BLaER1 treated with 17β-estradiol and CSF1 and Interleukin-3, amounts not matched to agents 10 nM and 100 nM (cell line): Measurements from ENCODE around the gene NCBP3.

Source experiments
- H3K27ac ChIP-seq, 11 experiments: shearing (Covaris generic); formaldehyde crosslinking; 2 replicates each; pipeline ENCODE4 v1.8.1; 2022
- H3K27me3 ChIP-seq, 11 experiments: shearing (Covaris generic); formaldehyde crosslinking; 2 replicates each; pipeline ENCODE4 v1.8.1; 2022
- H3K36me3 ChIP-seq, 11 experiments: shearing (Covaris generic); formaldehyde crosslinking; 2 replicates each; pipeline ENCODE4 v1.8.1; 2022
- H3K4me1 ChIP-seq, 10 experiments: shearing (Covaris generic); formaldehyde crosslinking; 2 replicates each; pipeline ENCODE4 v1.8.1; 2022
- H3K4me2 ChIP-seq, 11 experiments: shearing (Covaris generic); formaldehyde crosslinking; 2 replicates each; pipeline ENCODE4 v1.8.1; 2022
- H3K4me3 ChIP-seq, 10 experiments: shearing (Covaris generic); formaldehyde crosslinking; 2 replicates each; pipeline ENCODE4 v1.8.1; 2022
- H3K9ac ChIP-seq, 11 experiments: shearing (Covaris generic); formaldehyde crosslinking; 2 replicates each; pipeline ENCODE4 v1.8.1; 2022
- H3K9me3 ChIP-seq, 11 experiments: shearing (Covaris generic); formaldehyde crosslinking; replicated peaks in 1 of 11; 2 replicates each; pipeline ENCODE4 v1.8.1; 2022
- H4K20me1 ChIP-seq, 11 experiments: shearing (Covaris generic); formaldehyde crosslinking; 2 replicates each; pipeline ENCODE4 v1.8.1; 2022
- Cebpa-rat ChIP-seq, 11 experiments: shearing (Covaris generic); IDR thresholded peaks; 2 replicates each; pipeline ENCODE4 v1.8.1; 2022

The NCBP3 gene

GRCh38 chr17:3777366-3778120 is 68.5 kb downstream of the NCBP3 start:
- no peaks in the 10 kb centered on the region for H4K20me1 ChIP-seq

GRCh38 chr17:3773966-3774365 is 72.1 kb downstream of the NCBP3 start:
- Histone ChIP-seq H3K4me3 (no peak overlapping the region), H4K20me1 (no peaks in the 10 kb centered on the region), H3K36me3 (no peaks in the 10 kb centered on the region), H3K27me3 (no peaks in the 10 kb centered on the region), H3K4me1 (peaks cover 8 to 33% (median 28%) of the 10 kb centered on the region in 10 experiments), H3K9ac (no peak overlapping the region), H3K4me2 (no peak overlapping the region), H3K9me3 (no peaks in the 10 kb centered on the region), H3K27ac (0 out of 22 replicates have a peak overlapping the region, but pooled peaks of 1 of the 11 experiments have one; percentile 15)
- TF ChIP-seq Cebpa-rat (IDR thresholded peaks at IDR 0.05): no peak

More at GRCh38 chr17:3777366-3778120, 68.5 kb downstream of the NCBP3 start:
- no peaks in the 10 kb centered on the region for H3K27me3 ChIP-seq
- TF ChIP-seq Cebpa-rat (IDR thresholded peaks at IDR 0.05): no peak
- no peak overlapping the region for H3K4me2 ChIP-seq
- no peak overlapping the region for H3K27ac ChIP-seq
- no peaks in the 10 kb centered on the region for H3K9me3 ChIP-seq
- no peak overlapping the region for H3K4me3 ChIP-seq
- H3K9ac ChIP-seq: no peak overlapping the region
- no peaks in the 10 kb centered on the region for H3K4me1 ChIP-seq
- no peaks in the 10 kb centered on the region for H3K36me3 ChIP-seq

DNA sequence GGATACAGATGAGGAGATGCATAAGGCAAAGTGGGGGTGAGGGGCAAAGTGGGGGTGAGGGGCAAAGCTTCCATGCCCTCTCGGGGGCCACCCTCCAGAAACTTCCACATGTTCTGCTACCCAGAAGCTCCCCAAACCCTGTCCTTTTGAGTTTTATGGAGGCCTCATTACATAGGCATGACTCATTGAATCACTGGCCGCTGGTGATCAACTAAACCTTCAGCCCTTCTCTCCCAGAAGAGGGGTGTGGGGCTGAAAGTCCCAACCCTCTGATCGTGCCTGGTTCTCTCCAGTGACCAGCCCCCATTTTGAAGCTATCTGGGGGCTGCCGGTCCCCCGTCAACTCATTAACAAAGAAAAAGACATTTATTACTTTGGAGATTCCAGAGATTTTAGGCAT is 72.5 kb downstream of the NCBP3 start:
- Histone ChIP-seq H3K27me3 (no peaks in the 10 kb centered on the region), H3K4me2 (no peak overlapping the region), H3K4me1 (peaks cover 8 to 37% (median 32%) of the 10 kb centered on the region in 10 experiments), H4K20me1 (no peaks in the 10 kb centered on the region; a peak in 1 of 22 replicates), H3K36me3 (no peaks in the 10 kb centered on the region), H3K4me3 (no peak overlapping the region), H3K27ac (no peak overlapping the region), H3K9me3 (no peaks in the 10 kb centered on the region), H3K9ac (no peak overlapping the region)
- TF ChIP-seq Cebpa-rat (IDR thresholded peaks at IDR 0.05): no peak

DNA sequence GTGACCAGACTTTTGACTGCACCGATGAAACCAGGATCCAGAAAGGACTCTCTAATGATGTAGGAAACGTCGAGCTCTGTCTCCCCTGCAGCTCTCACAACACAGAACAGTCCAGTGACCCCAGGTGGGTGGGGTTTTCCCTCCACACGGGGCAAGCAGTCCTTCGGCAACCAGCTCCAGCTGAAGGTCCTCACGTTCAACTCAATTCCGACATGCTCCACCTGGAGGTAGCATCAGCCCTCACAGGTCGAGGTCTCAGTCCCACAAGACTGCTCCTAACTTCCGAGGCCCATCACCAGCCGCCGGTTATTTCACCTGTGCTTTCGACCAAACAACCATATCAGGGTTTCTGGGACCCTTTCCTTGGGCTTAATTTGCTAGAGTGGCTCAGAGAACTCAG is 73.3 kb downstream of the NCBP3 start:
- Histone ChIP-seq H3K27me3 (no peaks in the 10 kb centered on the region), H3K4me3 (no peak overlapping the region), H3K9ac (no peak overlapping the region), H3K9me3 (no peaks in the 10 kb centered on the region; a peak in 1 of 22 replicates), H3K36me3 (no peaks in the 10 kb centered on the region), H3K4me1 (peaks cover 8 to 42% (median 34%) of the 10 kb centered on the region in 10 experiments), H4K20me1 (no peaks in the 10 kb centered on the region; a peak in 1 of 22 replicates), H3K27ac (no peak overlapping the region), H3K4me2 (no peak overlapping the region)
- no peak for TF ChIP-seq Cebpa-rat (IDR thresholded peaks at IDR 0.05)

DNA sequence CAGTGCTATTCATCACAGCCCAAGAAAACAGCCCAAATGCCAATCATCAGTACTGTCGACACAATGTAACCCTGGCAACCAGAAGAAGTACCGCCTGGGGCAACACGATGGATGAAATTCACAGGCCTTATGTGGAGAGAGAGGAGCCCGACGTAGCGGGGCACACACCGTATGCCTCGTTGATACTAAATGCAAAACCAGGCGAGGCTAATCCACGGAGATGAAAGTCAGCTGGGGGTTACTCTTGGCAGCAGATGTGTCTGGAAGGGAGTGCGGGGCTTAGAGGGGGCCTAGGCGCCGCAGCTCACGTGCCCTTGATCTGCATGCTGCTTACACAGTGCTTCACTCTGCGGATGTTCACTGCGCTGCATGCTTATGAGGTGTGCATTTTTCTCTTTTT is 74.9 kb downstream of the NCBP3 start:
- no peaks in the 10 kb centered on the region; a peak in 1 of 22 replicates for H3K9me3 ChIP-seq
- no peak for TF ChIP-seq Cebpa-rat (IDR thresholded peaks at IDR 0.05)

GRCh38 chr17:3770466-3770865 is 75.6 kb downstream of the NCBP3 start:
- Histone ChIP-seq H3K27ac (peak overlapping the region in 9 of 11 experiments; percentile 7 to 92 (median 44); a peak in 14 of 22 replicates), H3K4me1 (peaks cover 14 to 60% (median 49%) of the 10 kb centered on the region in 10 experiments), H3K4me2 (peak overlapping the region; percentile 41 to 82 (median 69)), H3K36me3 (no peaks in the 10 kb centered on the region), H3K27me3 (no peaks in the 10 kb centered on the region), H4K20me1 (no peaks in the 10 kb centered on the region; a peak in 1 of 22 replicates), H3K9me3 (no peaks in the 10 kb centered on the region; a peak in 1 of 22 replicates), H3K9ac (peak overlapping the region in 9 of 11 experiments; percentile 4 to 61 (median 43); a peak in 9 of 22 replicates), H3K4me3 (no peak overlapping the region)
- TF ChIP-seq Cebpa-rat (IDR thresholded peaks at IDR 0.05): no peak

More for the DNA sequence above, 74.9 kb downstream of the NCBP3 start:
- Histone ChIP-seq H3K9ac (peak overlapping the region in 3 of 11 experiments; percentile 52 to 61 (median 61); a peak in 4 of 22 replicates), H3K27ac (peak overlapping the region in 5 of 11 experiments; percentile 43 to 92 (median 65); a peak in 6 of 22 replicates), H3K27me3 (no peaks in the 10 kb centered on the region), H3K4me2 (peak overlapping the region; percentile 41 to 82 (median 69); a peak in 20 of 22 replicates), H3K4me1 (peaks cover 8 to 54% (median 42%) of the 10 kb centered on the region in 10 experiments), H3K36me3 (no peaks in the 10 kb centered on the region), H4K20me1 (no peaks in the 10 kb centered on the region; a peak in 1 of 22 replicates), H3K4me3 (no peak overlapping the region)

GRCh38 chr17:3768769-3769168 is 77.3 kb downstream of the NCBP3 start:
- no peaks in the 10 kb centered on the region; a peak in 1 of 22 replicates for H4K20me1 ChIP-seq
- peaks cover 17 to 75% (median 64%) of the 10 kb centered on the region in 10 experiments for H3K4me1 ChIP-seq
- no peaks in the 10 kb centered on the region; a peak in 1 of 22 replicates for H3K9me3 ChIP-seq
- H3K4me2 ChIP-seq: peak overlapping the region in 9 of 11 experiments; percentile 0 to 77 (median 50); a peak in 13 of 22 replicates
- H3K4me3 ChIP-seq: no peak overlapping the region
- no peaks in the 10 kb centered on the region for H3K36me3 ChIP-seq
- peak overlapping the region in 2 of 11 experiments; percentile 9 to 92; a peak in 4 of 22 replicates for H3K27ac ChIP-seq
- peak overlapping the region in 1 of 11 experiments; percentile 7; a peak in 1 of 22 replicates for H3K9ac ChIP-seq
- no peak for TF ChIP-seq Cebpa-rat (IDR thresholded peaks at IDR 0.05)
- no peaks in the 10 kb centered on the region for H3K27me3 ChIP-seq

- Histone ChIP-seq H4K20me1 (no peaks in the 10 kb centered on the region; a peak in 1 of 22 replicates), H3K36me3 (no peaks in the 10 kb centered on the region), H3K4me2 (peak overlapping the region in 7 of 11 experiments; percentile 0 to 77 (median 52); a peak in 10 of 22 replicates), H3K9me3 (no peaks in the 10 kb centered on the region; a peak in 1 of 22 replicates), H3K4me1 (peaks cover 17 to 77% (median 68%) of the 10 kb centered on the region in 10 experiments), H3K27ac (peak overlapping the region in 2 of 11 experiments; percentile 9 to 92; a peak in 4 of 22 replicates), H3K9ac (no peak overlapping the region), H3K27me3 (no peaks in the 10 kb centered on the region), H3K4me3 (no peak overlapping the region)
- TF ChIP-seq Cebpa-rat (IDR thresholded peaks at IDR 0.05): no peak
Measured at GRCh38 chr17:3768341-3768740, 77.7 kb downstream of the NCBP3 start.

- Histone ChIP-seq H3K27ac (peak overlapping the region in 3 of 11 experiments; percentile 79 to 92 (median 89); a peak in 4 of 22 replicates), H3K9me3 (no peaks in the 10 kb centered on the region; a peak in 1 of 22 replicates), H4K20me1 (no peaks in the 10 kb centered on the region; a peak in 1 of 22 replicates), H3K9ac (peak overlapping the region in 1 of 11 experiments; percentile 78; a peak in 1 of 22 replicates), H3K4me2 (peak overlapping the region in 7 of 11 experiments; percentile 23 to 88 (median 75); a peak in 9 of 22 replicates), H3K4me3 (no peak overlapping the region), H3K4me1 (peaks cover 17 to 89% (median 75%) of the 10 kb centered on the region in 10 experiments), H3K36me3 (no peaks in the 10 kb centered on the region), H3K27me3 (no peaks in the 10 kb centered on the region)
- no peak for TF ChIP-seq Cebpa-rat (IDR thresholded peaks at IDR 0.05)
Measured at GRCh38 chr17:3766779-3767178, 79.3 kb downstream of the NCBP3 start.
